Thyroid gland (tissue), 4 donors: ENCODE measurements around the gene NFIB. TPM values are rescaled to one million over a fixed set of nuclear protein-coding genes. Genes with fewer than 3 reads are reported as not detected.

Source experiments
- DNase-seq, 2 donors: peaks; one replicate each; pipeline ENCODE4 v3.0.0-alpha.2; 2019
- H3K27ac ChIP-seq, 3 donors: fragments of 200-600 bp; sonication (generic); 1 replicate in 2 of 3; 2 replicates in 1 of 3; pipeline ENCODE4 v1.5.1; 2016 to 2019; ENCODE audit warnings: mild to moderate bottlenecking in 1 of 3, moderate library complexity in 1 of 3
- H3K27me3 ChIP-seq: fragments of 200-600 bp; sonication (generic); one replicate; pipeline ENCODE4 v1.5.1; 2019
- H3K36me3 ChIP-seq, 2 donors: fragments of 200-600 bp; sonication (generic); one replicate each; pipeline ENCODE4 v1.5.1; 2016 to 2019
- H3K4me1 ChIP-seq, 2 donors: fragments of 200-600 bp; sonication (generic); one replicate each; pipeline ENCODE4 v1.5.1; 2017 to 2019
- H3K4me3 ChIP-seq, 3 donors: fragments of 200-600 bp; sonication (generic); replicated peaks in 1 of 3; 1 replicate in 2 of 3; 2 replicates in 1 of 3; pipeline ENCODE4 v1.5.1; 2016; ENCODE audit warnings: mild to moderate bottlenecking in 1 of 3
- H3K9me3 ChIP-seq: fragments of 200-600 bp; sonication (generic); one replicate; pipeline ENCODE4 v1.5.1; 2017
- POLR2A ChIP-seq, 2 donors: fragments of 450-650 bp; IDR thresholded peaks; one replicate each; pipeline ENCODE4 v1.6.1; 2017; ENCODE audit warnings: antibody characterized with exemption in 2 of 2, mild to moderate bottlenecking in 2 of 2, moderate library complexity in 1 of 2
- WGBS, 2 donors: methylation state at CpG; one replicate each; pipeline ENCODE4 v1.1.5; 2017; 5-methylcytosine and 5-hydroxymethylcytosine counted together
- intact Hi-C: fragments of 100-400 bp; cut with DNase I; formaldehyde crosslinking; loops from one replicate; pipeline ENCODE4 v1.15.1; 2023
- total RNA-seq, 4 donors: library from RNA; depleted of rRNA; stranded (reverse); fragments of >200 nt; gene quantifications; one replicate each; pipeline ENCODE4 v1.2.3, GENCODE V29; 2016
- TF ChIP-seq, protein P1 (sequence below), 6 experiments: fragments of 200-600 bp in 3 of 6; fragments of 450-650 bp in 3 of 6; sonication (generic) in 3 of 6; IDR thresholded peaks; one replicate each; pipeline ENCODE4 v1.5.1; 2016 to 2019; ENCODE audit warnings: antibody characterized with exemption in 6 of 6, mild to moderate bottlenecking in 2 of 6, inconsistent platforms in 1 of 6, moderate library complexity in 1 of 6

NFIB gene
- total RNA-seq, 4 donors from 2014 or later: 57.9 to 144 (median 125) TPM

DNA sequence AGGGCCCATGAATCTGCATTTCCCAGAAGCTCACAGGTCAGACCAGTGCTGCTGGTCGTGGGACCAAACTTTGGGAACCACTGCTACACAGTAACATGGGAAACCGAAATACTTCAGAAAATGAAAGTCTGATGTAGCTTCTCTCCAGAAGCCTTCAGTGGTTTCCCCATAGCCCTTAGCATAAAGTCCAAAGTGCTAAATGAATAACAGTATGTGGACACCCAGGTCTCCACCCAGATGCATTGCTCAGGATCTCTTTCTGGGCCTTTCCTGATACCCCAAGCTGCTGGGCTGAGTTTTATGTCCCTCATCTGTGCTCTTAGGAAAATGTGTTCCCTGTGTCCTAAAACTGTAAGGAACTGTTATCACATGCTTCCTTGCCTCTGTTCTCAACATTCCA, 100.4 kb downstream of the NFIB start:
- no peak for DNase-seq
- Histone ChIP-seq H3K36me3 (no peaks in the 10 kb centered on the region), H3K27ac (no peak overlapping the region), H3K27me3 (no peaks in the 10 kb centered on the region), H3K9me3 (no peaks in the 10 kb centered on the region), H3K4me1 (peaks cover 21 to 23% of the 10 kb centered on the region in 2 donors), H3K4me3 (no peak overlapping the region)
- intact Hi-C loops: no loop called here
- no peak for TF ChIP-seq POLR2A (IDR thresholded peaks at IDR 0.05)
- TF ChIP-seq, protein P1, sequence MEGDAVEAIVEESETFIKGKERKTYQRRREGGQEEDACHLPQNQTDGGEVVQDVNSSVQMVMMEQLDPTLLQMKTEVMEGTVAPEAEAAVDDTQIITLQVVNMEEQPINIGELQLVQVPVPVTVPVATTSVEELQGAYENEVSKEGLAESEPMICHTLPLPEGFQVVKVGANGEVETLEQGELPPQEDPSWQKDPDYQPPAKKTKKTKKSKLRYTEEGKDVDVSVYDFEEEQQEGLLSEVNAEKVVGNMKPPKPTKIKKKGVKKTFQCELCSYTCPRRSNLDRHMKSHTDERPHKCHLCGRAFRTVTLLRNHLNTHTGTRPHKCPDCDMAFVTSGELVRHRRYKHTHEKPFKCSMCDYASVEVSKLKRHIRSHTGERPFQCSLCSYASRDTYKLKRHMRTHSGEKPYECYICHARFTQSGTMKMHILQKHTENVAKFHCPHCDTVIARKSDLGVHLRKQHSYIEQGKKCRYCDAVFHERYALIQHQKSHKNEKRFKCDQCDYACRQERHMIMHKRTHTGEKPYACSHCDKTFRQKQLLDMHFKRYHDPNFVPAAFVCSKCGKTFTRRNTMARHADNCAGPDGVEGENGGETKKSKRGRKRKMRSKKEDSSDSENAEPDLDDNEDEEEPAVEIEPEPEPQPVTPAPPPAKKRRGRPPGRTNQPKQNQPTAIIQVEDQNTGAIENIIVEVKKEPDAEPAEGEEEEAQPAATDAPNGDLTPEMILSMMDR (IDR thresholded peaks at IDR 0.05): no peak
- WGBS, 2 donors: 88 to 94% methylated on average over 2 of the region's 2 CpGs

DNA sequence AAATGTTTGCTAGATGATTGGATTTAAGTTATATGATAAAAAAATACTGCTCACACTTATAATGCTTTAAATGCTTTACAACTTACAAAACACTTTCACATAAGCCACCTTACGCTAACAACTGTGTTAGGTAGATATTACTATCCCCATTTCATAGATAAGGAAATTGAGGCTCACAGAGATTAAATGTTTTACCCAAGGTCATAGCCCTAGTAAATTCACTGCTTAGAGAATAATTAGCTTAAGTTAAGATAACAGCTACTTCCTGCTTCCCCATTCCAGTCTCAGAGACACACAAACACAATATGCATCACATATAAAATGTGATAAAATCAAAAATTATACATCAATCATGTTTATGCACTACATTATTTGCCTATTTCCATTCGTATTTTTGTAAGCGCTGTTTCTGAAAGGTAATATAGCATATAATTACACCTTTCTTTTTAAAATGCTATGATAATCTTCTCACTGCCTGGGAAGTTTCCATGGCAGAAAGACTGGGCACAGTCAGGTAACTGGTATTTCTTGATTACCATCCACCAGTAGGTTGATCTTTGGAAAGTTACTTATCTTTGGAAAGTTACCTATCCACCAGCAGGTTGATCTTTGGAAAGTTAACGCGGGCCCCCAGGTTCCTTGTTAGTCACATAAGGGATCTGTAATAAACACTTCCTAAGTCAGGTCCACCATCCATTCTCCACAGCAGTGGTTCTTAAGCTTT, 101.1 kb downstream of the NFIB start:
- no peak for DNase-seq
- Histone ChIP-seq H3K9me3 (no peaks in the 10 kb centered on the region), H3K27ac (no peak overlapping the region), H3K36me3 (no peaks in the 10 kb centered on the region), H3K4me1 (peaks cover 17% of the 10 kb centered on the region in 2 donors), H3K4me3 (no peak overlapping the region), H3K27me3 (no peaks in the 10 kb centered on the region)
- TF ChIP-seq, protein P1 (IDR thresholded peaks at IDR 0.05): no peak
- no peak for TF ChIP-seq POLR2A (IDR thresholded peaks at IDR 0.05)
- intact Hi-C loops: no loop called here
- 84 to 89% methylated on average over 5 of the region's 5 CpGs for WGBS, 2 donors

DNA sequence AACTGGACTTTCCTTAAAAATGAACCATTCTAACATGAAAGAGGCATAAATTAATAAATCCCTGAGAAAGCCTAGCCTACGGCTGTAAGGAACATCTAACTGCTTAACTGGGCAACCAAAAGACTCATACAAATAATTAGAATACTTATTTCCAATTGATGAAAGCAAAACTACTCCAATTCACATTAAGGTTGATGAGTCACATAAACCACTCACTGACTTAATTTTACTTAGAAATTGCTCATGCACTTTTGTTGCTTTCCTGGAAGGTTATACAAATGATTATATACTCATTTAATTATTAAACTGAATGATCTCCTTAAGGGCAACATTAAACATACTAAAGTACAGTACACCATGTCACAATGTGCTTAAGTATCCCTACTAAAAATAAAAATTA, 101.9 kb downstream of the NFIB start:
- no peaks in the 10 kb centered on the region for H3K27me3 ChIP-seq
- H3K4me3 ChIP-seq: no peak overlapping the region
- H3K9me3 ChIP-seq: no peaks in the 10 kb centered on the region
- H3K4me1 ChIP-seq: peaks cover 12 to 14% of the 10 kb centered on the region in 2 donors
- intact Hi-C loops: no loop called here
- WGBS, 2 donors: 91 to 96% methylated on average over 1 of the region's 1 CpG
- no peak overlapping the region for H3K27ac ChIP-seq
- TF ChIP-seq POLR2A (IDR thresholded peaks at IDR 0.05): no peak
- TF ChIP-seq, protein P1 (IDR thresholded peaks at IDR 0.05): no peak
- no peaks in the 10 kb centered on the region for H3K36me3 ChIP-seq
- DNase-seq: no peak

DNA sequence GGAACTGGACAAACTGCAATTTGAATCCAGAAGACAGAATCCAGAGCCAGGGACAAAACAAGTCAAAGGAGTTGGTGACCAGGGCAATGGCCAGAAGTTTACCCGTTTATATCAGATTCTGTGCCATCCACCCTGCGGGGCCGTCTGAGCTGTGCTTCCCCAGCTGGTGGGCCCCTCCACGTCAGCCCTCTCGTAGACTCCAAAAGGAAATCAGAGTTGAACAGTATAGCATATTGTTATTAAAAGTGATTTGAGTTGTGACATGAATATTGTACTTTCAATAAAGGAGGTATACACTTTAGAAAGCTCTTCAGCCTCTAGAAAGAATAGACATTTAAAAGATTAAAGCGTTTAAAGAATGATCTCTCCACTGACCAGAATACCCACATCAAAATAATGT, 102.4 kb downstream of the NFIB start:
- no peaks in the 10 kb centered on the region for H3K27me3 ChIP-seq
- peaks cover 9 to 14% of the 10 kb centered on the region in 2 donors for H3K4me1 ChIP-seq
- no peak overlapping the region for H3K4me3 ChIP-seq
- 71 to 81% methylated on average over 6 of the region's 6 CpGs for WGBS, 2 donors
- no peaks in the 10 kb centered on the region for H3K9me3 ChIP-seq
- intact Hi-C loops: no loop called here
- H3K36me3 ChIP-seq: no peaks in the 10 kb centered on the region
- H3K27ac ChIP-seq: no peak overlapping the region
- no peak for DNase-seq
- no peak for TF ChIP-seq POLR2A (IDR thresholded peaks at IDR 0.05)
- TF ChIP-seq, protein P1 (IDR thresholded peaks at IDR 0.05): no peak

DNA sequence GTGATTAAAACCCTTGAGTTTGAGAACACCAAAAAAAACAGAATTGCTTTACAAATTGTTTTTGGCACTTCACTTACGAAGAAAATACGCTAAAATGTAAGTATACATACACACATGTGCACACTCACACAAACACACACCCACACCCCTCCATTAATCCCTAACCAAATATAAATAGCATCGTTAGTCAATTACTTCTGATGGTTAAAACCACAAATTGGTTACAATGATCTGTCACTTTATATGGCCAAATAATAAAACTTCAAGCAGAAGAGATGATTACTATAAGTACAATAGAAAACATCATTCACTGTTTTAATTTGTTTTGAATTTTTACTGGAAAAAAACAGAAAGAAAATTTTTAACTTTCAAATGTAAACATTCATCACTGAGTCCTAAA, 103.5 kb downstream of the NFIB start:
- Histone ChIP-seq H3K9me3 (no peaks in the 10 kb centered on the region), H3K27ac (no peak overlapping the region), H3K4me3 (no peak overlapping the region), H3K27me3 (no peaks in the 10 kb centered on the region), H3K36me3 (no peaks in the 10 kb centered on the region), H3K4me1 (peaks cover 17 to 20% of the 10 kb centered on the region in 2 donors)
- 74 to 87% methylated on average over 3 of the region's 3 CpGs for WGBS, 2 donors
- no peak for TF ChIP-seq POLR2A (IDR thresholded peaks at IDR 0.05)
- TF ChIP-seq, protein P1 (IDR thresholded peaks at IDR 0.05): no peak
- intact Hi-C loops: no loop called here
- DNase-seq: no peak
